NCI-H2107 treated with DMSO at 0.1 percent for 48 hours (cell line): ENCODE data around the gene CELSR1.
"Not testable (repeated sequence)": the region's sequence is repeated elsewhere in the genome, so short reads cannot be mapped to it uniquely, and the experiment has no call there.

Source experiments
- DNase-seq: peaks from one replicate; lab custom pipeline; 2025; ENCODE audit not compliant: unreplicated experiment; lab: John Stamatoyannopoulos, UW

CELSR1 gene

DNA sequence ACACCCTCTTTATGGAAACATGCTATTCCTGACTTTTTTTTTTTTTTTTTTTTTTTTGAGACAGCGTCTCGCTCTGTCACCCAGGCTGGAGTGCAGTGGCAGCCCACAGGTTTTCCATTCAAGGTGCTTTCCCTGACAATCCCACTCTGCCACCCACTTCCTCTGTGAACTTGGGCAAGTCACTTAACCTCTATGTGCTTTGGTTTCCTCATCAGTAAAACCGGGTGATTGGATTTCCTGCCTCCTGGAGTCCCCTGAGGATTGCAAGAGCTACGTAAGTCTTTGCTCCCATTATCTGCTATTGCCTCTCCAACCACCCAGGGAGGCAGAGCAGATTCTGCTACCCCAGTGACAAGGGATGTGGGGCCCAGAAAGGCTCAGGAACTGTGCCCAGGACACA is 54.1 kb downstream of the CELSR1 start:
- DNase-seq: no peak

- no peak for DNase-seq
Measured at GRCh38 chr22:46482056-46482675, 55.3 kb downstream of the CELSR1 start.

GRCh38 chr22:46481386-46481785 is 56.0 kb downstream of the CELSR1 start:
- no peak for DNase-seq

GRCh38 chr22:46480396-46480795 is 57.0 kb downstream of the CELSR1 start:
- DNase-seq: no peak

DNA sequence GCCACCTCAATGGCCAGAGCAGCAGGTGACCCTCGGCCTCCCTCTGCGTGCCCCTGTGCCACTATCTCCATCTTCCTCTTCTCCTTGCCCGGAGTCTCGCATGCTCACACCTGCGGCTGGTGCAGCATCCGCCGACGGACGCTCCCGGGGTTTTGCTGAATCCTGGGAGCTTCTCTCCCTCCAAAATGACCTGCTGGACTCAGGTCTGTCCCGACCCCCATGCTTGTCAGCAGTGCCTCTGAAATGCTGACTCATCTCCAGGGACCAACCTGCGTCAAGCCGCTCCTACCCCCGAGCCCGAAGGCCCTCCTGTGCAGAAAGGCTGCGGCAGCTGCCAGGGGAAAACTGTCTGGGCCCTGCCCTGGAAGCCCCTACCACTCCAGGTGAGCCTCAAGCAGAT is 58.4 kb downstream of the CELSR1 start:
- no peak for DNase-seq

GRCh38 chr22:46478083-46478551 is 59.3 kb downstream of the CELSR1 start:
- DNase-seq: no peak

GRCh38 chr22:46476547-46476941 is 60.9 kb downstream of the CELSR1 start:
- no peak for DNase-seq

- DNase-seq: no peak
Measured at GRCh38 chr22:46473896-46474557, 63.4 kb downstream of the CELSR1 start.

DNA sequence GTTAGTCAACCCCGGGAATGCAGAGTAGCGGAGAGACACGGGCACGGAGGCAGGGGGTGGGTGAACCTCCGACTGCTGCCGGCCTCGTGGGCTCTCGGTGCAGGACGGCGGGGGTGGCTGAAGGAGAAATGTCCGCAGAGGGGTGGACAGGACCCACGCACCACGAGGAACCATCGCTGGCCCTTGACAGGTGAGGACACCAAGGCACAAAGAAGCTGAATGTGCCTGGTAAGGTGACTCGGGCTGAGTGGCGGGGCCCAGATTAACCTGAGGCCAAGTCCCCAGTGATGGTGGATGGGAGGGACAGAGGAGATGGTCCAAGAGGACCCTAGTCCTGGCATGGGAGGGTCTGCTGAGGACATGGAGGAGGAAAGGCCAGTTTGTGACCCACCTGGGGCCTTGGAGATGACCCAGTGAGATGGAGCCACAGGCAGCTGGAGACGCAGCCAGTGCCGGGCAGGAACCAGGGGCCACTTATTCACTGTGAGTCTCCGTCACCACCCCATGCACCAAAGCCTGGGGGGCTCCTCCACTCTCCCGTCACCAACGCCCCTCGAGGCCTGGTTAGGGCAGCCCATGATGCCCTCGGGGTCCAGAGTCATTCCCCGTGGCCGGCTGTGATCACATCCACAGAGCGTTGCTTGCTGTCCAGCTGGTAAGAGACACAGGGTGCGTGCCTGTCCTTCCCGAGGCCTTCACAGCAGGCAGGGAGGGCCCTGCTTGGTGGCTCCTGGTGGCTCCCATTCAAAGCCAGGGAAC is 64.2 kb downstream of the CELSR1 start:
- DNase-seq: no peak

DNA sequence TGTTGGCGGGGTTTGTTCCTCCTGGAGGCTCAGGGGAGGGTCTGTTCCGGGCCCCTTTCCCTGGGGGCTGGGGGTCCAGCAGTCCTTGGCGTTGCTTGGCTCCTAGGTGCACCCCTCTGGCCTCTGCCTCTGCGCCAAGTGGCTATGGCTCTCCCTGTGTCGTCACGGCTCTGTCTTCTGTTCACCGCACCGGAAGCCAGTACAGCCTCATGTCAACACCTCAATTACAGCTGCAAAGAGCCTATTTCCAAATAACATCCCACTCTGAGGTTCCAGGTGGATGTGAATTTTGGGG is 64.8 kb downstream of the CELSR1 start:
- no peak for DNase-seq

- DNase-seq: no peak
Measured at GRCh38 chr22:46471901-46472721, 65.3 kb downstream of the CELSR1 start.

GRCh38 chr22:46471330-46471729 is 66.1 kb downstream of the CELSR1 start:
- not testable (repeated sequence) for DNase-seq

DNA sequence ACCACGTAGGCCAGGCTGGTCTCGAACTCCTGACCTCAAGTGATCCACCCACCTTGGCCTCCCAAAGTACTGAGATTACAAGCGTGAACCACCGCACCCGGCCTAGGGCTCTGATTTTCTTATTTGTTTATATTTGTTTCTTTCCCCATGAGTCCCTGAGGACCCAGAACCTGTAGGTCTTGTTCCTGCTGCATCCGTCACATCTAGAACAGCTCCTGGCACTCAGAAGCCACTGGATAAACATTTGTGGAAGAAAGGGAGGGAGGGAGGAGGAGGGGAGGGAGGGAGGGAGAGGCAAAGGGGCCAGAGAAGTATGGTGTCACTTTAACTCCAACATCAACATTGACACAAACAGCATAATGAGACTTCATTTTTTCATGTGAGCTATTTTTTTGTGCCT is 67.7 kb downstream of the CELSR1 start:
- DNase-seq: no peak

DNA sequence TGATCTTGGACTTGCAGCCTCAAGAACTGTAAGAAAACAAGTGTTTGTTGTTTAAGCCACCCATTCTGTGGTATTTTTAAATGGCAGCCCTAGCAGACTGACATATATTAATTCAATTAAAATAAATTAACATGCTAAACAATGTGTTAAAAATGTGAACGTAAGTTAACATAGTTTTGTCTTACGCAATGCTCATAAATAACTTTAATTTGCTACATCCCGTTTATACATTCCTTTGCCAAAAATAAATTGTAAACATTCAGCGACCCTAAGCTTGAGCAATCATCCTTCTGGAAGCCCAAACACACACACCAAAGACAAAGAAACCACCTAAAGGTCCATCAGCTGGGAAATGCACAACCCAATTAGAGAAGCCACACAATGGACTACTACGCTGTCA is 70.4 kb downstream of the CELSR1 start:
- no peak for DNase-seq

GRCh38 chr22:46466255-46466676 is 71.2 kb downstream of the CELSR1 start:
- DNase-seq: no peak

DNA sequence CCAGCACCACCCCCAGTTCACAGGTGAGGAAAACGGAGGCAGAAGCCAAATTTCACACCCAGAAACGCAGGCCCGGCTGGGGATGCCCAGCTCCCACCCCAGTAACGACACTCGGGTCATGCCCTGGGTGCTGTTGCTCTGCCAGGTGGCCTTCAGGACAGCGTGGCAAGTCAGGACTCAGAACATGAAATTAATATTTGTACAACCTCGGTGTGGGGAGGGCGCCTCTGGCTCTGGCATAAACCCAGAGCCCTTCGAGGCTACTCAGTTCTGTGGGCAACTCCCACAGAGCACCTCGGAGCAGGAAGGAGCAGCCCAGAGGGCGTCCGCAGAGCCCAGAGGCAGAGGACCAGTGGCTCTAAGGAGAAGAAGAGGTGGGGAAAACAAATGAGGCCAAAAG is 71.6 kb downstream of the CELSR1 start:
- DNase-seq: no peak

DNA sequence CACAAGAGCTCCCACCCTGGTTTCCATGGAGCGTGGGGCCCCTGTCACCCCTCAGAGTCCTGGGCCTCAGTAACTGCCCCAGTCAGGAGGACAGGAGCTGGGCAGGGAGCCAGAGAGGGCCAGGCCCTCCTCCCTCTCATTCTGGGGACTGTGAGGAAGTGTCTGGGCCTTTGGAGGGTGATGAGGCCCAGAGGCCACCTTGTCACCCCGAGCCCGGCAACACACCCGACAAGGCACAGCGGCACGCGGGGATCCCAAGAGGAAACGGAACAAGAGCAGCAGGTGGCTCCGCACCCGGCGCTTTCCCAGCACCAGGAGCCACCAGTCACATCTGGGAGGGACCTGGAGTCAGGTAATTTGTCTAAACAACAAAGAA is 72.1 kb downstream of the CELSR1 start:
- no peak for DNase-seq

GRCh38 chr22:46464701-46465344 is 72.6 kb downstream of the CELSR1 start:
- no peak for DNase-seq

DNA sequence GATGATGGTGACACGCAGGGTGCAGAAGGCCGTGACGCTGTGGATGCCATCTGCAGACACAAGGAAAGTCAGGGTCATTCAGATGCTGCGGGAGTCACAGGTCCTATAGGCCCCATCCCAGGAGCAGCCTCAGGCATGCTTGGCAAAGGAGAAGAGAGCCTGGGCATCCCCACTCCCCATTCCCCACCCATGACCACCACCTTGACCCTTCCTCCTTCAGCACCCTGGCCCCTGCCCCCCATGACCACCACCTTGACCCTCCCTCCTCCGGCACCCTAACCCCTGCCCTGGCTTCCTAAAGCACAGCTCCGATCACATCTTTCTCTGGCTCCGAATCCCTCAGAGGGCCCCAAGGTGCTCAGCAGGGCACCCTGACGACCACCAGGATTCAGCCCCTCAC is 73.1 kb downstream of the CELSR1 start:
- no peak for DNase-seq

DNA sequence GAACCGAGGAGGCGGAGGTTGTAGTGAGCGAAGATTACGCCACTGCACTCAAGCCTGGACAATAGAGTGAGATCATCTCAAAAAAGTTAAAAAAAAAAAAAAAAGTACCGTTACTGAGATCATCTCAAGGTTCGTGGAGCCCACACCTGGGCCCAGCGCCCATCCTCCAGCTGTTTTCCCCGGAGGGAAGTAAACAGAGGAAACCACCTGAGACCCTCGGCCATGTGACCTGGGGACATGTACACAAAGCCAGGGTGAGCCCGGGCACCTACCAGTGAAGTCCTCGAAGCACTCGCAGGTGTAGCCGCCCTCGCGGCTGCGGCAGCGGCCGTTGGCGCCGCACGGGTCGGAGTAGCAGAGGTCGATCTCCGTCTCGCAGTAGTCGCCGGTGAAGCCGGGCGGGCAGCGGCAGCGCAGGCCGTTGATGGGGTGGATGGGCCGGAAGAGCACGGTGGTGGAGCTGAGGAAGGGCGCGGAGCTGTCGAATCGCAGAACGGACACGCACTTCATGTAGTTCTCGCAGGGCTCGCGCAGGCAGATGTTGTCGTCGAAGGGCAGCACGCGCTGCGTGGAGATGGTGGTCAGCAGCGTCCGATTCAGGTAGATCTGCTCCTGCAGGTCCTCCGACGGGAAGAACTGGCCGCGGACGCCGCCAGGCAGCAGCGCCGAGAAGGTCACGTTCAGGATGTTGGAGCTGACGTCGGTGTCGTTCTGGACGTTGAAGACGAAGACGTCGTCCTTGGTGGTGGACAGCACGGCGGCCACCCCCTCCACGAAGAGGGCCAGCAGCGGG is 73.8 kb downstream of the CELSR1 start:
- no peak for DNase-seq
